Measurements from ENCODE around the gene SLC6A5.

DNA sequence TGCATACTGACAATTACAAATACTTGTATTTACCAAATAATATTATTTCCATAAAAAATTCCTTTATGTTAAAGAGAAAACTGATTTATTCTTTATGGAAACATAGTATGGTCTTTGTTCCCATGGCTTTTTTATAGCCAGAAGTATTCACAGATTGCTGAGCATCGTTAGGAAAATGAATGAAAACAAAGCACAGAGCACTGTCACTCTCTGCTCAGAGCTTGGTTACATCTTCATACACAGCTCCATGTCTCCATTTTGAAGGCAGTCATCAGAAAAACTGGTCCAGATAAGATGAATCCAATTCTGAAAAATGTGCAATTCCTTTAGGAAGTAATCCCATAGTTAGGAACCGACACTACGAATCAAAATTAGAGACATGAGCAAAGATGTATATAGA, 9.0 kb upstream of the SLC6A5 start:
- TF ChIP-seq, protein P1, sequence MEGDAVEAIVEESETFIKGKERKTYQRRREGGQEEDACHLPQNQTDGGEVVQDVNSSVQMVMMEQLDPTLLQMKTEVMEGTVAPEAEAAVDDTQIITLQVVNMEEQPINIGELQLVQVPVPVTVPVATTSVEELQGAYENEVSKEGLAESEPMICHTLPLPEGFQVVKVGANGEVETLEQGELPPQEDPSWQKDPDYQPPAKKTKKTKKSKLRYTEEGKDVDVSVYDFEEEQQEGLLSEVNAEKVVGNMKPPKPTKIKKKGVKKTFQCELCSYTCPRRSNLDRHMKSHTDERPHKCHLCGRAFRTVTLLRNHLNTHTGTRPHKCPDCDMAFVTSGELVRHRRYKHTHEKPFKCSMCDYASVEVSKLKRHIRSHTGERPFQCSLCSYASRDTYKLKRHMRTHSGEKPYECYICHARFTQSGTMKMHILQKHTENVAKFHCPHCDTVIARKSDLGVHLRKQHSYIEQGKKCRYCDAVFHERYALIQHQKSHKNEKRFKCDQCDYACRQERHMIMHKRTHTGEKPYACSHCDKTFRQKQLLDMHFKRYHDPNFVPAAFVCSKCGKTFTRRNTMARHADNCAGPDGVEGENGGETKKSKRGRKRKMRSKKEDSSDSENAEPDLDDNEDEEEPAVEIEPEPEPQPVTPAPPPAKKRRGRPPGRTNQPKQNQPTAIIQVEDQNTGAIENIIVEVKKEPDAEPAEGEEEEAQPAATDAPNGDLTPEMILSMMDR (IDR thresholded peaks at IDR 0.05; ENCODE audit: low read depth, low read length), result no peak
- TF ChIP-seq EZH2phosphoT487 (IDR thresholded peaks at IDR 0.05; ENCODE audit: low read depth), result no peak

Data from OCI-LY3 (cell line).